Thyroid gland (tissue), 4 donors: Measurements from ENCODE around the gene SIX2.

ENCODE experiments used
- POLR2A ChIP-seq, 2 donors: fragments of 450-650 bp; IDR thresholded peaks; one replicate each; pipeline ENCODE4 v1.6.1; 2017; ENCODE audit warnings: antibody characterized with exemption in 2 of 2, mild to moderate bottlenecking in 2 of 2, moderate library complexity in 1 of 2
- TF ChIP-seq, protein P1 (sequence below), 6 experiments: fragments of 200-600 bp in 3 of 6; fragments of 450-650 bp in 3 of 6; sonication (generic) in 3 of 6; IDR thresholded peaks; one replicate each; pipeline ENCODE4 v1.5.1; 2016 to 2019; ENCODE audit warnings: antibody characterized with exemption in 6 of 6, mild to moderate bottlenecking in 2 of 6, inconsistent platforms in 1 of 6, moderate library complexity in 1 of 6

DNA sequence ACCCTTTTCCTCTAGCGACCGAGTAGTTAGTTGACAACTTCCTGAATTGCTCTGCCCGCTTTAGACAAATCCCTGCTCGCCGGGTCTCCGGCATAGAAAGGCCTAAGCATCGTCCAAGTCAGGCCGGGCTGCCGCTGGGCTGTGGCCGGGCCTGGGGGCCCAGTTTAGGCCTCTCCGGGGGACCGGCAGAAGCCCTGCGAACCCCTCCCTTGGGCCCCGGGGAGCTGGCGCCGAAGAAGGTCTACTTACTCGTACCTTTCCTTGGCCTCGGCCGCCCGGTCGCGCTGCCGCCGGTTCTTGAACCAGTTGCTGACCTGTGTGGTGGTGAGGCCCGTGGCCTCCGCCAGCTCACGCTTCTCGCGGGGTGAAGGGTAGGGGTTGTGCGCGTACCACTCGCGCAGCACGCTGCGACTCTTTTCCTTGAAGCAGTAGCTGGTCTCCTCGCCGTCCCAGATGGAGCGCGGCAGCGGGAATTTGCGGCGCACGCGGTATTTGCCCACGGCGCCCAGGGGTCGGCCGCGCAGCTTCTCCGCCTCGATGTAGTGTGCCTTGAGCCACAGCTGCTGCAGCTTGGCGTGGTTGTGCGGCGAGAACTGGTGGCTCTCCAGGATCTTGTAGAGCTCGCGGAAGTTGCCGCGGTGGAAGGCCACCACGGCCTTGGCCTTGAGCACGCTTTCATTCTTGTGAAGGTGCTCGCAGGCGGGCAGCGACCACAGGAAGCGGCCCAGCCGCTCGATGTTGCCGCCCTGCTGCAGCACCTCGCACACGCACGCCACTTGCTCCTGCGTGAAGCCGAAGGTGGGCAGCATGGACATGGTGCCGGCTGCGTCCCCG is 739 bp downstream of the SIX2 start:
- TF ChIP-seq, protein P1, sequence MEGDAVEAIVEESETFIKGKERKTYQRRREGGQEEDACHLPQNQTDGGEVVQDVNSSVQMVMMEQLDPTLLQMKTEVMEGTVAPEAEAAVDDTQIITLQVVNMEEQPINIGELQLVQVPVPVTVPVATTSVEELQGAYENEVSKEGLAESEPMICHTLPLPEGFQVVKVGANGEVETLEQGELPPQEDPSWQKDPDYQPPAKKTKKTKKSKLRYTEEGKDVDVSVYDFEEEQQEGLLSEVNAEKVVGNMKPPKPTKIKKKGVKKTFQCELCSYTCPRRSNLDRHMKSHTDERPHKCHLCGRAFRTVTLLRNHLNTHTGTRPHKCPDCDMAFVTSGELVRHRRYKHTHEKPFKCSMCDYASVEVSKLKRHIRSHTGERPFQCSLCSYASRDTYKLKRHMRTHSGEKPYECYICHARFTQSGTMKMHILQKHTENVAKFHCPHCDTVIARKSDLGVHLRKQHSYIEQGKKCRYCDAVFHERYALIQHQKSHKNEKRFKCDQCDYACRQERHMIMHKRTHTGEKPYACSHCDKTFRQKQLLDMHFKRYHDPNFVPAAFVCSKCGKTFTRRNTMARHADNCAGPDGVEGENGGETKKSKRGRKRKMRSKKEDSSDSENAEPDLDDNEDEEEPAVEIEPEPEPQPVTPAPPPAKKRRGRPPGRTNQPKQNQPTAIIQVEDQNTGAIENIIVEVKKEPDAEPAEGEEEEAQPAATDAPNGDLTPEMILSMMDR (IDR thresholded peaks at IDR 0.05), result no peak
- TF ChIP-seq POLR2A (IDR thresholded peaks at IDR 0.05), result no peak
